Endothelial cell (in vitro differentiated cells): ENCODE data around the gene ZNF581. TPM values are rescaled to one million over a fixed set of nuclear protein-coding genes. Genes with fewer than 3 reads are reported as not detected.
A peak's percentile ranks its signal among the peaks of the same experiment; 100 is the strongest.

ENCODE experiments used
- DNase-seq: peaks from one replicate; pipeline ENCODE4 v3.0.0; 2021; ENCODE audit warnings: low spot score
- H3K27ac Mint-ChIP-seq: one replicate; pipeline ENCODE4 v1.8.0; 2021; ENCODE audit warnings: mixed read lengths, inconsistent platforms; ENCODE audit not compliant: unreplicated experiment
- H3K27me3 Mint-ChIP-seq: one replicate; pipeline ENCODE4 v1.8.0; 2021; ENCODE audit warnings: mild to moderate bottlenecking, moderate library complexity, mixed read lengths, inconsistent platforms; ENCODE audit not compliant: unreplicated experiment
- H3K36me3 Mint-ChIP-seq: one replicate; pipeline ENCODE4 v1.8.0; 2021; ENCODE audit warnings: mild to moderate bottlenecking, low read depth, mixed read lengths, inconsistent platforms; ENCODE audit not compliant: unreplicated experiment
- H3K4me1 Mint-ChIP-seq: one replicate; pipeline ENCODE4 v1.8.0; 2021; ENCODE audit warnings: mild to moderate bottlenecking, mixed read lengths, inconsistent platforms; ENCODE audit not compliant: unreplicated experiment
- H3K4me3 Mint-ChIP-seq: one replicate; pipeline ENCODE4 v1.8.0; 2021; ENCODE audit warnings: mild to moderate bottlenecking, mixed read lengths, inconsistent platforms; ENCODE audit not compliant: unreplicated experiment
- H3K9me3 Mint-ChIP-seq: one replicate; pipeline ENCODE4 v1.8.0; 2021; ENCODE audit warnings: mixed read lengths, inconsistent platforms; ENCODE audit not compliant: unreplicated experiment
- total RNA-seq: library from RNA; stranded (reverse); fragmentation: NEBNext Ultra II Directional; extraction: Animal tissue kit (Norgen Biotek cat#: 25700); gene quantifications from one replicate; pipeline ENCODE4 v1.2.1, GENCODE V29; 2021; ENCODE audit not compliant: unreplicated experiment
- TF ChIP-seq, protein P1 (sequence below): fragments of 200-600 bp; sonication (generic); IDR thresholded peaks from one replicate; pipeline ENCODE4 v1.5.0; 2021; ENCODE audit warnings: antibody characterized with exemption; ENCODE audit not compliant: unreplicated experiment

ZNF581 gene
- total RNA-seq, 1 donor from 2014 or later: 47.2 TPM

DNA sequence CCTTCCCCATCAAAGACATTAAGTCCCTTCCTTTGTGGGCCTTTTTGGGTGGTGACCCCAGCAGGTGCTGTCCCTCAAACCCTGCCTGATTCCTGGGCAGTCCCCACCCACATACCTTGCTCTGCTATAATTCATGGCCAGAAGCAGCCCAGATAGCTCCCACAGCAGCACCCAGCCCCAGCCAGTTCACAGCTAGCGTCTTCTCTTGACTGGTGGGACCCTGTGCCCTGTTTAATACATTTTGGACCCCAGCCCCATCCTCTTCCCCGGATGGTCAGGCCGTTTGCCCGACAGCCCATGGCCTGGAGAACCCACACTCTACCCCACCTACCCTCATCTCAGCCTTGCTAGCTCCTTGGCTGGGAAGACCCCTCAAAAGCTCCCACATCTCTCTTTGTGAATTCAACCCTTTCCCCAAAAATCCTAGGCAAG is 6.7 kb downstream of the ZNF581 start:
- TF ChIP-seq, protein P1, sequence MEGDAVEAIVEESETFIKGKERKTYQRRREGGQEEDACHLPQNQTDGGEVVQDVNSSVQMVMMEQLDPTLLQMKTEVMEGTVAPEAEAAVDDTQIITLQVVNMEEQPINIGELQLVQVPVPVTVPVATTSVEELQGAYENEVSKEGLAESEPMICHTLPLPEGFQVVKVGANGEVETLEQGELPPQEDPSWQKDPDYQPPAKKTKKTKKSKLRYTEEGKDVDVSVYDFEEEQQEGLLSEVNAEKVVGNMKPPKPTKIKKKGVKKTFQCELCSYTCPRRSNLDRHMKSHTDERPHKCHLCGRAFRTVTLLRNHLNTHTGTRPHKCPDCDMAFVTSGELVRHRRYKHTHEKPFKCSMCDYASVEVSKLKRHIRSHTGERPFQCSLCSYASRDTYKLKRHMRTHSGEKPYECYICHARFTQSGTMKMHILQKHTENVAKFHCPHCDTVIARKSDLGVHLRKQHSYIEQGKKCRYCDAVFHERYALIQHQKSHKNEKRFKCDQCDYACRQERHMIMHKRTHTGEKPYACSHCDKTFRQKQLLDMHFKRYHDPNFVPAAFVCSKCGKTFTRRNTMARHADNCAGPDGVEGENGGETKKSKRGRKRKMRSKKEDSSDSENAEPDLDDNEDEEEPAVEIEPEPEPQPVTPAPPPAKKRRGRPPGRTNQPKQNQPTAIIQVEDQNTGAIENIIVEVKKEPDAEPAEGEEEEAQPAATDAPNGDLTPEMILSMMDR: no peak
- peak overlapping the region; percentile 42 for H3K27ac Mint-ChIP-seq
- no peak for DNase-seq
- H3K4me3 Mint-ChIP-seq: peak overlapping the region; percentile 44
- H3K9me3 Mint-ChIP-seq: no peaks in the 10 kb centered on the region
- H3K27me3 Mint-ChIP-seq: peaks cover 37% of the 10 kb centered on the region
- peaks cover 16% of the 10 kb centered on the region for H3K36me3 Mint-ChIP-seq
- peaks cover 21% of the 10 kb centered on the region for H3K4me1 Mint-ChIP-seq

DNA sequence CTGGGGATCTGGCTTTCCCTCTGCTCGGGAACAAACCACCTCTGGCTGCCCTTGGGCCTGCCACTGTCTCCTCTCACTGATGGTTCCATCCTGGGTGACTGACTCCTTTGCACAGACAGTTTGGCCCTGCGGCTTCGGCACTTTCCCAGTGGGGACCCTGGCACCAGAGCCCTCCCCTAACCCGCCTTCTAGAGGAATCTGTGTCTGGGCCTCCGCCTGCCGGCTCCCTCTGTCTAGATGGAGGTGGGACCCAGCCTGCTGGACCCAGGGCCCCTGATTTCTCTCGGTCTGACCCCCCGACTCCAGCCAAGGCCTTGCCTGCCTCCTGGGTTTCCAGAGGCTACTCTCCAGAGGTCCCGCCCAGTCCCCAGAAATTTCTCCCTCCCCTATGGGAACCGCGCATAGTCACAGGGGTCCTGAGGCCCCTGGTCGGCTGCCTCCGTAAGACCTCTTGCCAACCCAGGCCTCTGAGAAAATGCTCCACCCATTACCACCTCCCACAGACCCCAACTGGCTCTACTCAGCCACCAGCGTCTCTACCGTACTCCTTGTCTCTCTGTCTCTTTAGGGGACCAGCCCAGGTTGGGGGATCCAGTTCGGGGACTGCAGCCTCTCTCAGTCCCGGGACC is 7.3 kb downstream of the ZNF581 start:
- H3K4me1 Mint-ChIP-seq: peaks cover 21% of the 10 kb centered on the region
- H3K9me3 Mint-ChIP-seq: no peaks in the 10 kb centered on the region
- H3K4me3 Mint-ChIP-seq: peak overlapping the region; percentile 51
- H3K27ac Mint-ChIP-seq: no peak overlapping the region
- TF ChIP-seq, protein P1: no peak
- DNase-seq: no peak
- peaks cover 36% of the 10 kb centered on the region for H3K27me3 Mint-ChIP-seq
- peaks cover 14% of the 10 kb centered on the region for H3K36me3 Mint-ChIP-seq

DNA sequence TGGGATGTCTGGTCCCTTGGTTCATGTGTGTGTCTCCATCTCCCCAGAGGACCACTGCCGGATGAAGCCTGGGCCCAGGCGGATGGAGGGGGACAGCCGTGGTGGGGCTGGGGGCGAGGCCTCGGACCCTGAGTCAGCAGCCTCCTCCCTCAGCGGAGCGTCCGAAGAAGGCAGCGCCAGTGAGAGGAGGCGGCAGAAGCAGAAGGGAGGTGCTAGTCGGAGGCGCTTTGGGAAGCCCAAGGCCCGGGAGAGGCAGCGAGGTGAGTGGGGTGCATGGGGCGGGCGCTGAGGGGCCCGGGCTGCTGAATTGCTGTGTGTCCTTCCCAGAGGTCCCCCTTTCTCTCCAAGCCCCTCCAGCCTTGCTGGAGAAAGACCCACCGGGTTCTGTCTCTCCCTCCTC is 7.8 kb downstream of the ZNF581 start:
- H3K36me3 Mint-ChIP-seq: peaks cover 19% of the 10 kb centered on the region
- no peak for DNase-seq
- H3K27ac Mint-ChIP-seq: no peak overlapping the region
- TF ChIP-seq, protein P1: no peak
- H3K27me3 Mint-ChIP-seq: peaks cover 41% of the 10 kb centered on the region
- H3K4me3 Mint-ChIP-seq: peak overlapping the region; percentile 51
- H3K9me3 Mint-ChIP-seq: no peaks in the 10 kb centered on the region
- peaks cover 25% of the 10 kb centered on the region for H3K4me1 Mint-ChIP-seq

DNA sequence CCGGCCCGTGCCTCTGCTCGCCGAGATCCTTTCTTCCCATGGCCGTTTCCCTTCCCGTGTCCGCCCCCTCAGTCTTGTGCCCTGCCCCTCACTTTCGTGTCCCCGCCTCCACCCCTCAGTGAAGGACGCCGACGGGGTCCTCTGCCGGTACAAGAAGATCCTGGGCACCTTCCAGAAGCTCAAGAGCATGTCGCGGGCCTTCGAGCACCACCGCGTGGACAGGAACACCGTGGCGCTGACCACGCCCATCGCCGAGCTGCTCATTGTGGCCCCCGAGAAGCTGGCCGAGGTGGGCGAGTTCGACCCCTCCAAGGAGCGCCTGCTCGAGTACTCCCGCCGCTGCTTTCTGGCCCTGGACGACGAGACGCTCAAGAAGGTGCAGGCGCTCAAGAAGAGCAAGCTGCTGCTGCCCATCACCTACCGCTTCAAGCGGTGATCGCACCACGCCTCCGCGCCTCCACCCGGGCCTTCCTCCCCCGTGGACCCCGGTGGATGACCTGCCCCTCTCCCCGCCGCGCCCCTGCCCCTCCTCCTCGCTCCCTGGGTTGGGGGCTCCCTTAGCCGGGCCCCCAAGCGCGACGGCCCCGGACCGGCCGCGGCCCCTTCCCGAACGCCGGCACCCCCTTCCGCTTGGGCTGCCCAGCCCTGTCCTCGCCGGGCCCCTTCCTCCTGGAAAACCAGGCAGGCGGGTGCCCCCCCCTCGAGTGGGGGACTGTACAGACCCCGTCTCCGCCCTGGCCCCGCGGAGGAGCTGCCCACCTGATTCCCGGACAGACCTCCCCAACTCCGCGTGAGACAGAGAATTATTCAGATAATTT is 9.1 kb downstream of the ZNF581 start:
- no peaks in the 10 kb centered on the region for H3K9me3 Mint-ChIP-seq
- H3K4me3 Mint-ChIP-seq: peak overlapping the region; percentile 81

More for the DNA sequence above, 9.1 kb downstream of the ZNF581 start:
- peaks cover 36% of the 10 kb centered on the region for H3K27me3 Mint-ChIP-seq
- H3K27ac Mint-ChIP-seq: peak overlapping the region; percentile 77
- peak; percentile 36 for DNase-seq
- peaks cover 14% of the 10 kb centered on the region for H3K36me3 Mint-ChIP-seq
- TF ChIP-seq, protein P1: no peak
- H3K4me1 Mint-ChIP-seq: peaks cover 34% of the 10 kb centered on the region
